Cardiac muscle cell (in vitro differentiated cells and primary cell): ENCODE results near the gene GK2. TPM values are rescaled to one million over a fixed set of nuclear protein-coding genes. Genes with fewer than 3 reads are reported as not detected.

Experiments
- DNase-seq, 2 donors: peaks; one replicate each; pipeline versions ENCODE4 v3.0.0 to v3.0.0-alpha.2; 2010 to 2017; ENCODE audit warnings: low read depth in 1 of 2, low spot score in 1 of 2
- H3K27ac ChIP-seq: fragments of 200-600 bp; sonication (generic); 2 replicates; pipeline ENCODE4 v1.5.1; 2016
- H3K27me3 ChIP-seq: fragments of 200-600 bp; sonication (generic); 2 replicates; pipeline ENCODE4 v1.6.0; 2016; ENCODE audit warnings: control low read depth
- H3K36me3 ChIP-seq: fragments of 200-600 bp; sonication (generic); 2 replicates; pipeline ENCODE4 v1.5.1; 2016; ENCODE audit warnings: control low read depth
- H3K4me1 ChIP-seq: fragments of 200-600 bp; sonication (generic); 2 replicates; pipeline ENCODE4 v1.8.1; 2017; ENCODE audit warnings: low read depth, mild to moderate bottlenecking, mixed run types
- H3K4me3 ChIP-seq: fragments of 200-600 bp; sonication (generic); 2 replicates; pipeline ENCODE4 v1.5.1; 2016; ENCODE audit warnings: mild to moderate bottlenecking
- H3K9me3 ChIP-seq: fragments of 200-600 bp; sonication (generic); 2 replicates; pipeline ENCODE4 v1.5.1; 2017; ENCODE audit warnings: low read depth, mild to moderate bottlenecking, control low read depth
- CTCF ChIP-seq: IDR thresholded peaks from 2 replicates; pipeline ENCODE4 v1.5.1; 2012; ENCODE audit warnings: low read depth, mild to moderate bottlenecking, low read length
- polyA plus RNA-seq: library from polyadenylated mRNA; unstranded; fragments of >200 nt; fragmentation: Nextera tagmentation; extraction: Ambion mirVana; gene quantifications from 2 replicates; pipeline ENCODE4 v1.2.1, GENCODE V29; 2016
- total RNA-seq: library from RNA; depleted of rRNA; stranded (reverse); fragments of >200 nt; gene quantifications from 2 replicates; pipeline ENCODE4 v1.2.3, GENCODE V29; 2016

The GK2 gene
- total and polyA plus RNA-seq, 2 experiments from 2014 or later = not detected

DNA sequence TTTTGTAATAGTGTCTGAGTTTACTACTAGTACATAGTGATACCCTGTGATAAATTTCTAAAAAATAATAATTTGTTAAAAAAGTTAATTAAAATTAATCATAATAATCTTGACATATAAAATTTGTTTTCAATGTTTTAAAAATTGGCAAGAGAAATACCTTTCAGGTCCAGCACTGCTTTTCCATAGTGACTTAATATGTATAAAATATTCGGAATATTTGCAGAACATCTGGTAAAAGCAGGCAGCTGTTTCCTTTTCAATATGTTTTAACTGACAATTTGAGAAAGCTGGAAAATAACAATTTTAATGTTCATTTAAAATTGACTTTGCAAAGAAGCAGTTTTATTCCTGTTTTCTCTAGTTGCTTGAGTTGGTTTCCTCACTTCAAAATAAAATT is 17.6 kb upstream of the GK2 start:
- H3K4me1 ChIP-seq = no peaks in the 10 kb centered on the region
- no peaks in the 10 kb centered on the region for H3K36me3 ChIP-seq
- no peak overlapping the region for H3K27ac ChIP-seq
- H3K4me3 ChIP-seq = no peak overlapping the region
- DNase-seq = no peak
- no peaks in the 10 kb centered on the region for H3K9me3 ChIP-seq
- TF ChIP-seq CTCF = no peak
- H3K27me3 ChIP-seq = no peaks in the 10 kb centered on the region

GRCh38 chr4:79421483-79421882 is 13.5 kb upstream of the GK2 start:
- no peak for DNase-seq
- no peaks in the 10 kb centered on the region for H3K27me3 ChIP-seq
- H3K9me3 ChIP-seq = no peaks in the 10 kb centered on the region
- H3K36me3 ChIP-seq = no peaks in the 10 kb centered on the region
- H3K4me3 ChIP-seq = no peak overlapping the region
- no peak for TF ChIP-seq CTCF
- no peak overlapping the region for H3K27ac ChIP-seq
- no peaks in the 10 kb centered on the region for H3K4me1 ChIP-seq

- Histone ChIP-seq H3K4me3 (no peak overlapping the region), H3K27me3 (no peaks in the 10 kb centered on the region), H3K36me3 (no peaks in the 10 kb centered on the region), H3K27ac (no peak overlapping the region), H3K9me3 (no peaks in the 10 kb centered on the region), H3K4me1 (no peaks in the 10 kb centered on the region)
- DNase-seq = no peak
- no peak for TF ChIP-seq CTCF
Observed at GRCh38 chr4:79413886-79414285, 5.9 kb upstream of the GK2 start.

GRCh38 chr4:79413032-79413885 is 5.2 kb upstream of the GK2 start:
- Histone ChIP-seq H3K27ac (no peak overlapping the region), H3K4me3 (no peak overlapping the region), H3K4me1 (no peaks in the 10 kb centered on the region), H3K9me3 (no peaks in the 10 kb centered on the region), H3K36me3 (no peaks in the 10 kb centered on the region), H3K27me3 (no peaks in the 10 kb centered on the region)
- no peak for DNase-seq
- TF ChIP-seq CTCF = no peak

- no peak for TF ChIP-seq CTCF
Observed at GRCh38 chr4:79404666-79405065, 3.4 kb downstream of the GK2 start.

More at GRCh38 chr4:79404666-79405065, 3.4 kb downstream of the GK2 start:
- Histone ChIP-seq H3K36me3 (no peaks in the 10 kb centered on the region), H3K27me3 (no peaks in the 10 kb centered on the region), H3K27ac (no peak overlapping the region), H3K9me3 (no peaks in the 10 kb centered on the region), H3K4me1 (no peaks in the 10 kb centered on the region), H3K4me3 (no peak overlapping the region)
- DNase-seq = no peak
